Activated naive CD8-positive, alpha-beta T cell treated with anti-CD3 and anti-CD28 coated beads for 36 hours (primary cell): Measurements from ENCODE around the gene KCNK4. TPM values are rescaled to one million over a fixed set of nuclear protein-coding genes. Genes with fewer than 3 reads are reported as not detected.

ENCODE experiments used
- DNase-seq: peaks from one replicate; pipeline ENCODE4 v3.0.0; 2021
- H3K27ac Mint-ChIP-seq: one replicate; pipeline ENCODE4 v1.8.0; 2022; ENCODE audit warnings: mild to moderate bottlenecking, moderate library complexity, mixed read lengths
- H3K27me3 Mint-ChIP-seq: one replicate; pipeline ENCODE4 v1.8.0; 2022; ENCODE audit warnings: mild to moderate bottlenecking, mixed read lengths
- H3K36me3 Mint-ChIP-seq: one replicate; pipeline ENCODE4 v1.8.0; 2021; ENCODE audit warnings: mild to moderate bottlenecking, mixed read lengths
- H3K4me1 Mint-ChIP-seq: one replicate; pipeline ENCODE4 v1.8.0; 2021; ENCODE audit warnings: mixed read lengths
- H3K4me3 Mint-ChIP-seq: one replicate; pipeline ENCODE4 v1.8.0; 2022; ENCODE audit warnings: mild to moderate bottlenecking, moderate library complexity, mixed read lengths
- H3K9me3 Mint-ChIP-seq: one replicate; pipeline ENCODE4 v1.8.0; 2022; ENCODE audit warnings: mixed read lengths
- total RNA-seq, 2 experiments: library from RNA; stranded (reverse); gene quantifications; one replicate each; pipeline ENCODE4 v1.2.3, GENCODE V29; 2021

KCNK4 gene
- total RNA-seq, 2 experiments from 2014 or later = not detected

- no peak for DNase-seq
- Mint-ChIP-seq H3K27me3 (no peaks in the 10 kb centered on the region), H3K4me3 (no peak overlapping the region), H3K4me1 (peaks cover 18% of the 10 kb centered on the region), H3K9me3 (no peaks in the 10 kb centered on the region), H3K27ac (no peak overlapping the region), H3K36me3 (peaks cover 18% of the 10 kb centered on the region)
These were observed 52.9 kb downstream of the KCNK4 start for GRCh38 chr11:64343767-64344559.

GRCh38 chr11:64344787-64345186 is 53.7 kb downstream of the KCNK4 start:
- H3K9me3 Mint-ChIP-seq = no peaks in the 10 kb centered on the region
- peaks cover 18% of the 10 kb centered on the region for H3K36me3 Mint-ChIP-seq
- no peak overlapping the region for H3K27ac Mint-ChIP-seq
- DNase-seq = no peak
- H3K27me3 Mint-ChIP-seq = no peaks in the 10 kb centered on the region
- H3K4me3 Mint-ChIP-seq = no peak overlapping the region
- H3K4me1 Mint-ChIP-seq = peaks cover 10% of the 10 kb centered on the region

GRCh38 chr11:64347193-64347867 is 56.2 kb downstream of the KCNK4 start:
- no peaks in the 10 kb centered on the region for H3K9me3 Mint-ChIP-seq
- no peak for DNase-seq
- no peak overlapping the region for H3K27ac Mint-ChIP-seq
- H3K36me3 Mint-ChIP-seq = peaks cover 13% of the 10 kb centered on the region
- H3K4me1 Mint-ChIP-seq = peaks cover 2% of the 10 kb centered on the region
- H3K4me3 Mint-ChIP-seq = no peak overlapping the region
- H3K27me3 Mint-ChIP-seq = no peaks in the 10 kb centered on the region

GRCh38 chr11:64348383-64349024 is 57.4 kb downstream of the KCNK4 start:
- Mint-ChIP-seq H3K27ac (no peak overlapping the region), H3K4me3 (no peak overlapping the region), H3K9me3 (no peaks in the 10 kb centered on the region), H3K36me3 (peaks cover 11% of the 10 kb centered on the region), H3K4me1 (no peaks in the 10 kb centered on the region), H3K27me3 (no peaks in the 10 kb centered on the region)
- no peak for DNase-seq

- DNase-seq = no peak
- H3K9me3 Mint-ChIP-seq = no peaks in the 10 kb centered on the region
- H3K27ac Mint-ChIP-seq = no peak overlapping the region
- H3K27me3 Mint-ChIP-seq = no peaks in the 10 kb centered on the region
- no peak overlapping the region for H3K4me3 Mint-ChIP-seq
- H3K4me1 Mint-ChIP-seq = no peaks in the 10 kb centered on the region
- peaks cover 11% of the 10 kb centered on the region for H3K36me3 Mint-ChIP-seq
These were observed 57.9 kb downstream of the KCNK4 start for GRCh38 chr11:64349025-64349387.

- no peaks in the 10 kb centered on the region for H3K9me3 Mint-ChIP-seq
- no peak for DNase-seq
- H3K27me3 Mint-ChIP-seq = no peaks in the 10 kb centered on the region
- no peak overlapping the region for H3K4me3 Mint-ChIP-seq
- no peak overlapping the region for H3K27ac Mint-ChIP-seq
- peaks cover 11% of the 10 kb centered on the region for H3K36me3 Mint-ChIP-seq
- H3K4me1 Mint-ChIP-seq = no peaks in the 10 kb centered on the region
These were observed 58.3 kb downstream of the KCNK4 start for GRCh38 chr11:64349404-64349803.

Other genes with a start within 250 kb of the KCNK4 start
- 10 to 100 TPM; 27.6 to 29.6 TPM for gene MACROD1, start 125.2 kb upstream of the KCNK4 start, total RNA-seq
- 100 to 1,000 TPM; 373 to 379 TPM for gene STIP1, start 105.1 kb upstream of the KCNK4 start, total RNA-seq
- 100 to 1,000 TPM; 217 to 235 TPM for gene FERMT3, start 84.6 kb upstream of the KCNK4 start, total RNA-seq
- gene TRPT1, start 65.1 kb upstream of the KCNK4 start, total RNA-seq = 10 to 100 TPM; 24.1 to 24.4 TPM
- 10 to 100 TPM; 58.4 to 69.6 TPM for gene NUDT22, start 65.0 kb upstream of the KCNK4 start, total RNA-seq
- gene DNAJC4, start 60.8 kb upstream of the KCNK4 start, total RNA-seq = 10 to 100 TPM; 16.5 to 17.7 TPM
- 10 to 100 TPM; 84.7 to 85.8 TPM for gene VEGFB, start 56.7 kb upstream of the KCNK4 start, total RNA-seq
- 10 to 100 TPM; 21.9 to 22.8 TPM for gene FKBP2, start 50.2 kb upstream of the KCNK4 start, total RNA-seq
- 100 to 1,000 TPM; 332 to 336 TPM for gene PPP1R14B, start 44.4 kb upstream of the KCNK4 start, total RNA-seq
- 1 to 10 TPM; 7.3 to 7.4 TPM for gene PLCB3, start 39.8 kb upstream of the KCNK4 start, total RNA-seq
- 10 to 100 TPM; 23.5 to 24.2 TPM for gene BAD, start 6.6 kb upstream of the KCNK4 start, total RNA-seq
- 10 to 100 TPM; 32.5 to 35.7 TPM for gene GPR137, start 5.5 kb upstream of the KCNK4 start, total RNA-seq
- gene CATSPERZ, start 9.1 kb downstream of the KCNK4 start, total RNA-seq = not detected
- 10 to 100 TPM; 46.5 to 46.9 TPM for gene ESRRA, start 14.2 kb downstream of the KCNK4 start, total RNA-seq
- 100 to 1,000 TPM; 235 to 248 TPM for gene TRMT112, start 26.3 kb downstream of the KCNK4 start, total RNA-seq
- 100 to 1,000 TPM; 111 to 116 TPM for gene PRDX5, start 26.8 kb downstream of the KCNK4 start, total RNA-seq
- 10 to 100 TPM; 73.5 to 74.5 TPM for gene CCDC88B, start 48.9 kb downstream of the KCNK4 start, total RNA-seq
- gene RPS6KA4, start 67.9 kb downstream of the KCNK4 start, total RNA-seq = 10 to 100 TPM; 20.3 to 24.5 TPM